ENCODE data around the gene PRM1.

PRM1 gene

DNA sequence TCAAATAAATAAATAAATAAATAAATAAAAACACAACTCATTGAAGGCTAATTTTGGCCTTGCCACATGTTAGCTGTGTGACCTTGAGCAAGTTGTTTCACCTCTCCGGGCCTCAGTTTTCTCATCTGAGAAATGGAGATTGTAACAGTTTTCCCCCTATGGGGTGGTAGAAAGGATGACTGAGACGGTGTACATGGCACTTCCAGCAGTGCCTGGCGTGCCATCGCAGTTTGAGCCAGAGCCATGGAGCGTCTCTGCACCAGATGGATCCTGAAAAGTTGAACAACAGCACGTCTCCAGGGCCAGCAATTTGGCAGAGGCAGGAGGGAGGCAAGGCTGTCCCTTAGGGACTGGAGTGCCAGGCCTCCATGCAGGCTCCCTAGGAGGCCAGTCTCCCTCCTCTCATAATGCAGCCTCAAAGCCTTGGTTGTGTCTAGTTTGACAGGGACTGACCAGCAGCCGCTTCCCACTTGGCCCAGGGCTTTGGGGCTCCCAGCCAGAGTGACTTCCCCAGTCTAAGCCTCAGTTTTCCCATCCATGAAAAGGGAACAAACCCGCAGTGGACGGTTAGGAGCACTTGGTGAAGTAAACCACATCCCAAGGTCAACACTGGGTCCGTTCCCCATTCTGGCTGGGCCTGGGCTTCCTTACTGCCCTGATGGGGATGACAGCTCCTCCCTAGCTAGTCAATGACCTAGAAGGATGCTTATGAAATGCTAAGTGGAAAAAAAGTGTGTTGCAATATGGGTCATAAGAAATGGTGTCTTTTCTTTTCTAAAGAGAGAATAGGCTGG, 44.5 kb downstream of the PRM1 start:
- no peak for DNase-seq (ENCODE audit: low read depth in 2 of 2)

DNA sequence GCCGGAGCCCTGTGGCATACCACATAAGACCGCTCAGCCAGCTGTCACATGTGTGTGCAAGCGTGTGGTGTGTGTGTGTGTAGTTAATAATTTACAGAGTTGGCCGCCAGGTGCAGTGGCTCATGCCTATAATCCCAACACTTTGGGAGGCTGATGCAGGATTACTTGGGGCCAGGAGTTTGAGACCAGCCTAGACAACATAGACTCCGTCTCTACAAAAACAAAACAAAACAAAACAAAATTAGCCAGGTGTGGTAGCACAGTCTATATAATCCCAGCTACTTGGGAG, 45.5 kb downstream of the PRM1 start:
- DNase-seq (ENCODE audit: low read depth in 2 of 2) = no peak

DNA sequence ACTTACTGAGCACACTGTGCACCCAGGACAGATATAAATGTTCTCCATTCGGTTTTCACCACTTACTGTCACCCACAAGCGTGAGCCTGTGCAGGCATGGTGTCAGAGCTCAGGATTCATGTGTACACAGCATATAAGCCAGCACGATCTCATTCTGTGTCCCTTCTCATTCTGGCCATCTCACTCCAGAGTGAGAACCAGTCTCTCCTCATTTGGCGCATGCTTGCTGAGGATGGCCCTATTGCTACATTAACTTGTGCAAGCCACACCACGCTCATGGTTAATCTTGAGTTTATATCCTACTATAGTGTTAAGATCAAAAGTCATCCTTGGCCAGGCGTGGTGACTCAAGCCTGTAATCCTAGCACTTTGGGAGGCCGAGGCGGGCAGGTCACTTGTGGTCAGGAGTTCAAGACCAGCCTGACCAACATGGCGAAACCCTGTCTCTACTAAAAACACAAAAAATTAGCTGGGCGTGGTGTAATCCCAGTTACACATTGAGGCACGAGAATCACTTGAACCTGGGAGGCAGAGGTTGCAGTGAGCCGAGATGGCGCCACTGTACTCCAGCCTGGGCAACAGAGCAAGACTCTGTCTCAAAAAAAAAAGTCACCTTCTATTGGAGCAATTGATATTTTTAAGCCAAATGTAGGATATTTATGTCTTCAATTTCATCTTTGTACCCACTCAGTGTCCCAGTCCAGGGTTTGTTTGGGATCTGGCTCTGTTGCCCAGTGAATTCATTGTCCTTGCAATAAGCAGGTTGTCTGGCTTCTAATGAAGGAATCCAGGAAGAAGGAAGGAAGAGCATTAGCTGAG, 46.0 kb downstream of the PRM1 start:
- DNase-seq (ENCODE audit: low read depth in 2 of 2) = no peak

- DNase-seq (ENCODE audit: low read depth in 2 of 2) = no peak
Measured at GRCh38 chr16:11233727-11234376, 47.3 kb downstream of the PRM1 start.

DNA sequence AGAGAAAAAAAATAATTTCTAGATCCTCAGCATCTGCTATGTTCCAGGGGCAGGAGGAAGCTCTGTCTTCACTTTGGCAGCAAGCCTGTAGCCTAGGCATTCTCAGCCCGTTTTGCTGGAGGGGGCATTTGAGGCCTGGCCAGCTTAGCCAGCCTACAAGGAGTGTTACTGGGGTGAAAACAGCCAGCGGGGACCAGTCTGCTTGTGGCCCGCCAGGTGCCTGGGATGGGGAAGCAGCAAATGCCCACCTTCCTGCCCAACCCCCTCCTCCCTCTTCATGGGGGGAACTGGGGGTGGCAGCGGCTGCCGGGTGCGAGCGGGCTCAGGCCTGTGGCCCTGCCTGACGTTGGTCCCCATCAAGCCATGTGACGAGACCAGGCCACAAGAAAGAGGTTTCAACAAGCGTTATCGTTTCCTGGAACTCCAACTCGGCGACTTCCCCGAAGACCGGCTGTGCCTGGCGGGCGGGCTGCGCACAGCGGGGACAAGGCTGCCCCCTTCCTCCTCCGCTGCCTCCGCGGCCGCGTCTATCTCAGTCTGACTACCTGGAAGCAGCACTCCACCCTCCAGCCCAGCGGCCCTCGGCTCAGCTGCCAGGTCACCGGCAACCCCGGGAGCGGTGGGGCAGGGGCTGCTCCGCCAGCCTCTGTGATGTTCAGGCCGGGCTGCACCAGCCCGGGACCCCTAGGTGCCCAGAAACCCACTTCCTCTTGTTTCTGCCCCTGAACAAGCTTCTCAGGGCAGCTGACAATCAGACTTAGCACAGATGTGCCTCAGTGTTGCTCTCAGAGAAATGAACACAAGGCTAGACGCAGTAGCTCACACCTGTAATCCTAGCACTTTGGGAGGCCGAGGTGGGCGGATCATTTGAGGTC, 48.0 kb downstream of the PRM1 start:
- DNase-seq (ENCODE audit: low read depth in 2 of 2) = no peak

- no peak for DNase-seq (ENCODE audit: low read depth in 2 of 2)
Measured at GRCh38 chr16:11232302-11232851, 48.8 kb downstream of the PRM1 start.

DNA sequence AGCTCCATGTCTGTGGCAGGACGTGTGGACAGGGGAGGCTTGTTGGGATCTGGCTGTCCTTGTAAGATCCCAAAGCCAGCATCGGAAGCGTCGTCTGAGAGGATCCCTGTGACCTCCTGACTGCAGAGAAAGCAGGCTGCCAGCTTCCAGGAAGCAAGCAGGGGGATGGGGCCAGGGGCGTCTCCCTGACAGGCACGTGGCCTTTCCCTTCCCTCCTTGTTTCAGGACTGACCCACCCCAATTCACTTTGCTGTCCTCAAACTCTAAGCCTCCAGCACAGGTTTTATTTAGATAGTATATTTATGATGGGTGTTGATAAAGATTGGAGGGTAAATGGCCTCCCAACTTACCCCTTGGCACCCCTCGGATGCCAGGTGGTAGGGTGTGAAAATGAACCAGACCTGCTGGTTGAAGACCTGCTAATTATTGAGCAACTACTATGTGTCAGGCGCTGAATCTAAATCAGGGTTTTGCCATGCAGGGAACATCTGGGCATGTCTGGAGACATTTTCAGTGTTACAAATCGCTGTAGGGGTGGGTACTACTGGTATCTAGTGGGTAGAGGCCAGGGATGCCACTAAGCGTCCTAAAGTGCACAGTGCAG, 49.7 kb downstream of the PRM1 start:
- DNase-seq (ENCODE audit: low read depth in 2 of 2) = no peak
